ENCODE data around the gene PTPRK. TPM values are rescaled to one million over a fixed set of nuclear protein-coding genes. Genes with fewer than 3 reads are reported as not detected.
A peak's percentile ranks its signal among the peaks of the same experiment; 100 is the strongest.
"Not testable (repeated sequence)": the region's sequence is repeated elsewhere in the genome, so short reads cannot be mapped to it uniquely, and the experiment has no call there.

The PTPRK gene
- total RNA-seq, 1 donor from 2014 or later = 46.3 TPM

- no peak for DNase-seq
These were observed 82.7 kb downstream of the PTPRK start for GRCh38 chr6:128437685-128438084.

DNA sequence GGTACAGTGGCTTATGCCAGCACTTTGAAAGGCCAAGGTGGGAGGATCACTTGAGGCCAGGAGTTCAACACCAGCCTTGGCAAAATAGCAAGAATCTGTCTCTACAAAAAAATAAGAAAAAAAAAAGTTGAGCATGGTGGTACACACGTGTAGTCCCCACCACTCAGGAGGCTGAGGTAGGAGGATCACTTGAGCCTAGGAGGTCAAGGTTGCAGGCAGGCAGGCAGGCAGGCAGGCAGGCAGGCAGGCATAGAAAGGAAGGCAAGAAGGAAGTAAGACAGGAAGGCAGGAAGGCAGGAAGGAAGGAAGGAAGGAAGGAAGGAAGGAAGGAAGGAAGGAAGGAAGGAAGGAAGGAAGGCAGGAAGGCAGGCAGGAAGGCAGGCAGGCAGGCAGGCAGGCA is 85.6 kb downstream of the PTPRK start:
- DNase-seq = not testable (repeated sequence)

- DNase-seq = no peak
These were observed 88.0 kb downstream of the PTPRK start for GRCh38 chr6:128432394-128432793.

- no peak for DNase-seq
These were observed 93.3 kb downstream of the PTPRK start for GRCh38 chr6:128427139-128427538.

GRCh38 chr6:128425856-128426255 is 94.5 kb downstream of the PTPRK start:
- no peak for DNase-seq

- peak; percentile 35 for DNase-seq
These were observed 97.5 kb downstream of the PTPRK start for GRCh38 chr6:128422871-128423270.

GRCh38 chr6:128422200-128422599 is 98.2 kb downstream of the PTPRK start:
- no peak for DNase-seq

- DNase-seq = no peak
These were observed 98.6 kb downstream of the PTPRK start for GRCh38 chr6:128421788-128422187.

DNA sequence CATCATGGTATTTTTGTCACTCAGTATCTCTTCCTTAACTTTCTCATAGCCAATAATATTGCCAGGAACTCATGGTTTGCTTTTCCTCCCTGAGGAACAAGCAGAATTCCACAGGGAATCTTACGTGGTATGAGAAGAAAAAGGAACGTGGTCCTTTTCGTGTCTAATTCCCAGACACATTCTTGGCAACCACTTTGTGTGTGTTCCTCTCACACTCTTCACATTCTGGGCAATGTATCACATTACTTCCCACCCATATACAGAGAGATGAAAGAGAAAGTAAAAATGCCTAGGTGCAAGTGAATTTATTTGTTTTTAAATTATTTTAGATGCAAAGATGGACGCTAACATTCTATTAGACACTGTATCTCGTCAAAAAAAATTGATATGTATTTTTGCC is 102.7 kb downstream of the PTPRK start:
- DNase-seq = no peak

GRCh38 chr6:128415387-128415786 is 105.0 kb downstream of the PTPRK start:
- no peak for DNase-seq

- DNase-seq = no peak
These were observed 105.5 kb downstream of the PTPRK start for GRCh38 chr6:128414943-128415342.

DNA sequence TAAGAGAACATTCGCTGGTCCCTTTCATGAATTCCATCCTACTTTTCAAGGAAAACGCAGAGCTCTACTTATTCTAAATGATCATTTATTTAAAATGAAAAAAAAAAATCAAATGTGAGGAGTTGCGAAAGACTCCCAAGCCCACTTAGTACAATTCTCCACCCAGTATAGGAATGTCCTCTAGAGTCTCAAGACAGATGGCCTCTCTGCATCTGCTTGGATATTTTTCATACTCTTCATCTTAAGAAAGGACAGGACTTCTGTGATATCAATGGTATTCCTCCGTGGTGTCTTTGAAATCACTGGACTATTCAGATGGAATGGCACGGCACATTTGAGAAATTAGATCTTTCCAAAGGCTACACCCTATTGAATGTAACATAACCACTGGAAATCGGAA is 107.1 kb downstream of the PTPRK start:
- peak; percentile 30 for DNase-seq

DNA sequence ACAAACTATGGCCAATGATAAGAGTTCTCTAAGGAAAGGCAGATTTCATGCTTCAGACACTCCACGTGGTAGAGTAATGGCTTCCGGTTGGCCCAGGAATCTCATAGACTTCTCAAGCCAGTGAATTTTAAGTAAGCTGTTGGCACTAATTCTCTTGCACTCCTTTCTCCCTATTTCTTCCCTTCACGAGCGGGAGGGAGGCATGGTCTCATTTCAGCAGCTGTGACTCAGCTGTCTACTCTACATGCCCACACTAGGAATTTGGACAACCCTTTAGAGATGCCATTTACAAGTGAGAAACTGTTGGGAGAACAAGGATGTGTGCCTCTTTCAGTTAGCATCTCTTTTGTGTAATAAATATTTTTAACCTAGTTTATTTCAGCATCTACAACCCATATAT is 107.7 kb downstream of the PTPRK start:
- peak; percentile 56 for DNase-seq

GRCh38 chr6:128410584-128410983 is 109.8 kb downstream of the PTPRK start:
- no peak for DNase-seq

- DNase-seq = no peak
These were observed 111.4 kb downstream of the PTPRK start for GRCh38 chr6:128409003-128409402.

DNA sequence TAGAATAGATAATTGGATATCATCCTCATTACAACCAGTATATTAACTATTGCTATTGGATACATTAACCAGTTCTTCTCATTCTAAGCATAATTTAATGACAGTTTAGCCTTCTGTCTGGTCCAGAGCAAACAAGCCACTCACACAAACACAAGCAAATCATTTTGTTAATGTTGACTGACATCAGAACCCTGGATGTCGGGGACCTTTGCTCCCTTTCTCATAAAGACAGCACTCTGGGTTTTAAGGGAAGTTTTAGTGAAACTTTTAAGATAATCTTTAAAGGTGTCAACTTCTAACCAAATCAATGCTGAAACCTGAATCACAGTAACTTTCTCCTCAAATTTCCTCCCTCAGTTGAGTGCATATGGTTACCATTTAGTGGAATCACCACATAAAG is 113.9 kb downstream of the PTPRK start:
- DNase-seq = no peak

DNA sequence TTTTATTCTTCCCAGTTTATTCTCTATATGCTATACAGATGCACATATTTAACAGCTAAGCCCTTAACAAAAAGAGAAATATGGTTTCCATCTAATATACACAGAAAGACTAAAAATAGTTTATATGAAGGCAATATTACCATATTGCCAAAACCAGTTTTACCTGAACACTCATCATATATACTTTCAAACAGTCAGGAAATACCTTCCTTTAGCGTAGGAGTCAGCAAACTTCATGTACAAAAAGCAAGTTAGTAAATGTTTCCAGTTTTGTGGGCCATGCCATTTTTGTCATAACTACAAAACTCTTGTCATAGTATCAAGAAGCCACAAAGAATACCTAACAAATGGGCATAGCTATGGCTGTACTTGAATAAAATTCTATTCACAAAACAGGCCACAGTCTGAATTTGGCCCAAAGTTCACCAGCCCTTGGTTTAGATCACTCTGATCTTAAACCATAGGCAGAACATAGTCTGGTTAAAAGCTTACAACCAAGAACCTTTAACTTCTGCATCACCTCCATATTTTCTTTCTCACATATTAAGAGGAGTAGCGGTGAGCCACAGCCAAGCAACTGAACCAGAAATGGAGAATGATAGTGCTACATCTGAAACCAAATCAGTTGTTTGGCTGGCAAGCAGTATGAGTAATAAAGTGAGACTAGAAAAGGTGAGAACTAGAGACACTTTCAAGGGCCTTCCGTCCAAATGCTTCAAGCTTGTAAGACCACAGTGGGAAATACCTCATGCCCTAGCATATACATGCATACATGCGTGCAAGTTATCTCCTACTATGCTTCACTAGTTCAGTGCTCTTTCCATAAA is 116.6 kb downstream of the PTPRK start:
- DNase-seq = no peak

- no peak for DNase-seq
These were observed 119.5 kb downstream of the PTPRK start for GRCh38 chr6:128400875-128401274.

- no peak for DNase-seq
These were observed 122.4 kb downstream of the PTPRK start for GRCh38 chr6:128397996-128398395.

DNA sequence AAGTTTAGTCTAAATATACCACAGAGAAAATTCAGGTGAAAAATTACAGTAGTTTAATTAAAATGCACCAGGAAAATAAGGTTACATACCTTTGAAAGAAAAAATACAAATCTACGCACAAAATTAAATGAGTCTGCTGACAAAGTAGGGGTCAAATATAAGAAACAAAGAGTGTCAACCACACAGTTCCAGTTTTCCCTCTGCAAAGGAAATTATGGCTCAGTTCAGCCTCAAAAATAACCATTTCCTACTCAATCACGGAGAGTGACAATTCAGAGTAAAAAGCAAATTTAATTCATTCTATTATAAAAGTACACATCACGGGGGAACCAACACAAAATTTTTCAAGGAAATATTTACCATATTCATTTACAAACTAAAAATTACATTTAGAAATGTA is 124.8 kb downstream of the PTPRK start:
- no peak for DNase-seq

DNA sequence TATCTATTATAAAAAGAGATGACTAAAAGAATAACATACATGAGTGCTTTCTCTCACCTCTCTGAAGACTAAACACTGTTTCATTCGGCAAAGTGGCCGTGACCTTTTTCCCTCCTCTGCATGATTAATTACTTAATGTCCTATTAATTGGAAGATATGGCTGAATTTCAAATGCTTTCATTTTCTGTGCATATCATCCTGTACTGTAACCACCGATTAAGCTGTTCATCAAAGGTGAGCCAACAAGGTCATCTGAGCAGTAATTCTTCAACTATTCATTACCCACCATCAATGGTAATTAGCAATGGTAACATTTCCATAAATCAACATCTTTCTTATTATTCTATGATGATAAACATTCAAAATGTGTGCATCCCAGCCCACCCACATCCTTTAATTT is 125.2 kb downstream of the PTPRK start:
- no peak for DNase-seq

DNA sequence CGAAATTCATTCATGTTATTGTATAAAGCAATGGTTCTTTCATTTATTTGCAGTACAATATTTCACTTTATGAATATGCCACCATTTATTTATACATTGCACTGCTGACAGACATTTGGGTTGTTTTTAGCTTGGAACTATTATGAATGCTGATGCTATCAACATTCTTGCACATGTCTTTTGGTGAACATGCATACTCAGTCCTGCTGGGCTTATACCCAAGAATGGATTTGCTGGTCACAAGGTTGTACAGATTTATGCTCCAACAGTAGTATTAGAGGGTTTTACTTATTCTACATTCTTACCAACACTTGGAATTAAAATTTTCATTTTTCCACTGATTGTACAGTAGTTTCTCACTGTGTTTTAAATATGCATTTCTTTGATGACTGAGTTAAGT is 126.2 kb downstream of the PTPRK start:
- DNase-seq = no peak

GRCh38 chr6:128389820-128390534 is 130.4 kb downstream of the PTPRK start:
- no peak for DNase-seq

DNA sequence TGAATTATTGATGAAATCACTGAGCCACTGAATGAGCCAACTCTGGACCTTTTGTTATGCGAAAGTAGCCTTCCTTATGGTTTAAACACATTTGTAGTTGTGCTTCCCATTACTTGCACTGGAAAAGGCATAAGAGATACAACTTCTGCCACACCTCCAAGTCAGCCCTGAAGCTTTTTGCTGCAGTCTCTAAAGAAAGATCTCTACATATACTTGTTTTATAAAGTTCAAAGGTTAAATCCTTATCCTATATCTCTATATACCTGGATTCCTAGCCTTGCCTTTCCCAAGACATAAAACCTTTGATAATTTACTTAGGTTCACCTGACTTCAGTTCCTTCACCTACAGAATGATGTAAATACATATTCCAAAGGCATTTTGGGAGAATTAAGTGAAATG is 132.0 kb downstream of the PTPRK start:
- no peak for DNase-seq
